Naive B cell (primary cell): ENCODE data around the gene TBL1X. TPM values are rescaled to one million over a fixed set of nuclear protein-coding genes. Genes with fewer than 3 reads are reported as not detected.
"Not testable (repeated sequence)": the region's sequence is repeated elsewhere in the genome, so short reads cannot be mapped to it uniquely, and the experiment has no call there.

Experiments
- ATAC-seq, 2 donors: fragments of 150-1000 bp; cut with Tn5 transposase; 2 replicates each; pipeline ENCODE4 v1.10.0; 2021; ENCODE audit warnings: low read depth in 2 of 2, mild to moderate bottlenecking in 2 of 2, moderate library complexity in 2 of 2
- DNase-seq: peaks from one replicate; pipeline ENCODE4 v3.0.0; 2022
- H3K27ac Mint-ChIP-seq, 6 donors: one replicate each; pipeline ENCODE4 v1.8.0; 2020 to 2022; ENCODE audit warnings: mild to moderate bottlenecking in 6 of 6, mixed read lengths in 6 of 6, moderate library complexity in 5 of 6, inconsistent platforms in 2 of 6
- H3K27me3 Mint-ChIP-seq, 3 donors: one replicate each; pipeline ENCODE4 v1.8.0; 2021 to 2022; ENCODE audit warnings: mixed read lengths in 3 of 3, mild to moderate bottlenecking in 1 of 3
- H3K36me3 Mint-ChIP-seq, 2 donors: one replicate each; pipeline ENCODE4 v1.8.0; 2020 to 2022; ENCODE audit warnings: mixed read lengths in 2 of 2, inconsistent platforms in 1 of 2, mild to moderate bottlenecking in 1 of 2
- H3K4me1 Mint-ChIP-seq, 3 donors: one replicate each; pipeline ENCODE4 v1.8.0; 2020 to 2022; ENCODE audit warnings: mixed read lengths in 3 of 3, inconsistent platforms in 1 of 3, mild to moderate bottlenecking in 1 of 3, moderate library complexity in 1 of 3
- H3K4me3 Mint-ChIP-seq, 8 donors: one replicate each; pipeline ENCODE4 v1.8.0; 2020 to 2022; ENCODE audit warnings: mild to moderate bottlenecking in 8 of 8, mixed read lengths in 8 of 8, moderate library complexity in 8 of 8, inconsistent platforms in 2 of 8
- H3K9me3 Mint-ChIP-seq, 7 donors: one replicate each; pipeline ENCODE4 v1.8.0; 2020 to 2022; ENCODE audit warnings: mixed read lengths in 7 of 7, mild to moderate bottlenecking in 5 of 7, inconsistent platforms in 2 of 7, moderate library complexity in 1 of 7
- polyA plus RNA-seq, 6 donors: library from polyadenylated mRNA; unstranded; fragments of 300-500 nt; fragmentation: Illumina TruSeq; gene quantifications; one replicate each; pipeline ENCODE4 v1.2.3, GENCODE V29; 2021; ENCODE audit warnings: low read depth in 6 of 6

The TBL1X gene
- polyA plus RNA-seq, 6 donors from 2014 or later: 14.0 to 26.8 (median 18.8) TPM

- Mint-ChIP-seq H3K9me3 (peaks cover 0 to 1% (median 0%) of the 10 kb centered on the region in 7 donors), H3K4me3 (peak overlapping the region in 3 of 8 donors; percentile 9 to 33 (median 16)), H3K27me3 (no peaks in the 10 kb centered on the region), H3K4me1 (peaks cover 44 to 77% (median 52%) of the 10 kb centered on the region in 3 donors), H3K27ac (peak overlapping the region in 3 of 6 donors; percentile 9 to 72 (median 35)), H3K36me3 (peaks cover 8 to 11% of the 10 kb centered on the region in 2 donors)
- ATAC-seq (no peak), DNase-seq (no peak)
These were observed 69.8 kb downstream of the TBL1X start for GRCh38 chrX:9534686-9535085.

- Mint-ChIP-seq H3K4me3 (peak overlapping the region in 5 of 8 donors; percentile 4 to 71 (median 32)), H3K9me3 (peaks cover 0 to 2% (median 0%) of the 10 kb centered on the region in 7 donors), H3K4me1 (peaks cover 43 to 75% (median 52%) of the 10 kb centered on the region in 3 donors), H3K27ac (peak overlapping the region in 2 of 6 donors; percentile 9 to 56), H3K27me3 (no peaks in the 10 kb centered on the region), H3K36me3 (peaks cover 8 to 11% of the 10 kb centered on the region in 2 donors)
- no peak for DNase-seq
- ATAC-seq: no peak
These were observed 70.2 kb downstream of the TBL1X start for GRCh38 chrX:9535101-9535500.

GRCh38 chrX:9536156-9536555 lies 71.3 kb downstream of the TBL1X start:
- not testable (repeated sequence) for H3K27me3 Mint-ChIP-seq

GRCh38 chrX:9537781-9538180 lies 72.9 kb downstream of the TBL1X start:
- H3K4me3 Mint-ChIP-seq: no peak overlapping the region
- ATAC-seq (no peak), DNase-seq (no peak)
- peaks cover 8 to 11% of the 10 kb centered on the region in 2 donors for H3K36me3 Mint-ChIP-seq
- peaks cover 39 to 60% (median 42%) of the 10 kb centered on the region in 3 donors for H3K4me1 Mint-ChIP-seq
- no peaks in the 10 kb centered on the region for H3K27me3 Mint-ChIP-seq
- H3K27ac Mint-ChIP-seq: no peak overlapping the region
- peaks cover 0 to 2% (median 0%) of the 10 kb centered on the region in 7 donors for H3K9me3 Mint-ChIP-seq

More at GRCh38 chrX:9536156-9536555, 71.3 kb downstream of the TBL1X start:
- peaks cover 38 to 70% (median 46%) of the 10 kb centered on the region in 3 donors for H3K4me1 Mint-ChIP-seq
- not testable (repeated sequence) for H3K4me3 Mint-ChIP-seq, H3K27ac Mint-ChIP-seq, ATAC-seq, H3K9me3 Mint-ChIP-seq, DNase-seq
- peaks cover 8 to 11% of the 10 kb centered on the region in 2 donors for H3K36me3 Mint-ChIP-seq

GRCh38 chrX:9538544-9539045 lies 73.7 kb downstream of the TBL1X start:
- Mint-ChIP-seq H3K27me3 (no peaks in the 10 kb centered on the region), H3K9me3 (peaks cover 0 to 2% (median 0%) of the 10 kb centered on the region in 7 donors), H3K4me1 (peaks cover 34 to 52% (median 36%) of the 10 kb centered on the region in 3 donors), H3K4me3 (peak overlapping the region in 1 of 8 donors; percentile 27), H3K36me3 (peaks cover 8 to 11% of the 10 kb centered on the region in 2 donors), H3K27ac (no peak overlapping the region)
- DNase-seq (no peak), ATAC-seq (no peak)

- Mint-ChIP-seq H3K4me3 (no peak overlapping the region), H3K4me1 (peaks cover 27 to 44% (median 28%) of the 10 kb centered on the region in 3 donors), H3K9me3 (peaks cover 0 to 2% (median 0%) of the 10 kb centered on the region in 7 donors), H3K36me3 (peaks cover 8 to 11% of the 10 kb centered on the region in 2 donors), H3K27me3 (no peaks in the 10 kb centered on the region), H3K27ac (peak overlapping the region in 2 of 6 donors; percentile 15 to 44)
- ATAC-seq (no peak), DNase-seq (no peak)
These were observed 74.9 kb downstream of the TBL1X start for GRCh38 chrX:9539605-9540387.

- H3K36me3 Mint-ChIP-seq: peaks cover 13 to 14% of the 10 kb centered on the region in 2 donors
- H3K4me3 Mint-ChIP-seq: no peak overlapping the region
- peaks cover 23 to 25% (median 24%) of the 10 kb centered on the region in 3 donors for H3K4me1 Mint-ChIP-seq
- ATAC-seq: no peak
- DNase-seq: no peak
- no peaks in the 10 kb centered on the region for H3K27me3 Mint-ChIP-seq
- H3K9me3 Mint-ChIP-seq: peaks cover 0 to 2% (median 0%) of the 10 kb centered on the region in 7 donors
- no peak overlapping the region for H3K27ac Mint-ChIP-seq
These were observed 77.4 kb downstream of the TBL1X start for GRCh38 chrX:9542106-9542760.

DNA sequence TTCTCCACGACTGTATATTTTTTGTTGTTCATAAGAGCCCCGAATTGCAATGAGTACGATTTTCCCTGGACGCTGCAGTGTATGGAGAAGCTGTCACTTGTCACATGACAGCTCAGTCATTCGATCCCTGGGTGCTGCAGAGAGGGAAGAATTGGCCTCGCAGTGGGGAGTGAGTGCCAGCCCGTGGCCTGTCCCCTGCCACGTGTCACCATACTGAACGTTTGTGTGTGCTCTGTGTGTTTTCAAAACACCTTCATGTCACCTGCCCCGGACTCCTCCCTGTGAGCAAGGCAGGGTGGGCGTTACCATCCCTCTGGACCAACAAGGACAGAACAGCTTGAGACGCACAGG lies 77.9 kb downstream of the TBL1X start:
- no peak for ATAC-seq
- peaks cover 10 to 12% of the 10 kb centered on the region in 2 donors for H3K36me3 Mint-ChIP-seq
- H3K4me1 Mint-ChIP-seq: peaks cover 22 to 26% (median 25%) of the 10 kb centered on the region in 3 donors
- no peaks in the 10 kb centered on the region for H3K27me3 Mint-ChIP-seq
- H3K4me3 Mint-ChIP-seq: no peak overlapping the region
- peak overlapping the region in 1 of 6 donors; percentile 58 for H3K27ac Mint-ChIP-seq
- peaks cover 0 to 3% (median 0%) of the 10 kb centered on the region in 7 donors for H3K9me3 Mint-ChIP-seq
- no peak for DNase-seq

- DNase-seq (no peak), ATAC-seq (no peak)
- Mint-ChIP-seq H3K4me1 (peaks cover 39 to 78% (median 55%) of the 10 kb centered on the region in 3 donors), H3K9me3 (peaks cover 0 to 5% (median 1%) of the 10 kb centered on the region in 7 donors), H3K4me3 (no peak overlapping the region), H3K27ac (no peak overlapping the region), H3K27me3 (no peaks in the 10 kb centered on the region), H3K36me3 (peaks cover 7% of the 10 kb centered on the region in 2 donors)
These were observed 90.5 kb downstream of the TBL1X start for GRCh38 chrX:9555354-9555753.

- DNase-seq (no peak), ATAC-seq (no peak)
- H3K36me3 Mint-ChIP-seq: peaks cover 7 to 15% of the 10 kb centered on the region in 2 donors
- no peak overlapping the region for H3K4me3 Mint-ChIP-seq
- H3K9me3 Mint-ChIP-seq: peaks cover 0 to 5% (median 1%) of the 10 kb centered on the region in 7 donors
- no peaks in the 10 kb centered on the region for H3K27me3 Mint-ChIP-seq
- peaks cover 46 to 74% (median 50%) of the 10 kb centered on the region in 3 donors for H3K4me1 Mint-ChIP-seq
- H3K27ac Mint-ChIP-seq: peak overlapping the region in 2 of 6 donors; percentile 35 to 39
These were observed 92.2 kb downstream of the TBL1X start for GRCh38 chrX:9557091-9557490.

DNA sequence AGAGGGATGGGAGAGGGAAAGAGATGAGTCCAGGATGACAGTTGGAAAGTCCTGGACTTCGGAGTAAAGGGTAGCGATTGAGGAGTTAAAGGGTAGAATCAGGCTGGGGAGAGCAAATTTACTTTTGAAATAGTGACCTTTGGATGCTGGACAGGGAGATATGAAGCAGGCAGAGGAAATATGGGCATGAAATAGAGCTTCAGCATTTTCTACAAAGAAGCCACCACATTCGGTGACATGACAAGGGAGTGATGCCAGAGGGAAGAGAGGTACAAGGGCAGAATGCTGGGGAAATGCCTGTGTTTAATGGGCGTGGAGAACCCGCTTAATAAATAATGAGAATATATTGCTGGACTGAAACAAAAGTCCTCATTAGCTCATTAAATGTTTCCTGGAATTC lies 92.7 kb downstream of the TBL1X start:
- Mint-ChIP-seq H3K27ac (peak overlapping the region in 2 of 6 donors; percentile 13 to 39), H3K9me3 (peaks cover 0 to 5% (median 1%) of the 10 kb centered on the region in 7 donors), H3K4me1 (peaks cover 42 to 70% (median 48%) of the 10 kb centered on the region in 3 donors), H3K36me3 (peaks cover 7 to 15% of the 10 kb centered on the region in 2 donors), H3K27me3 (no peaks in the 10 kb centered on the region), H3K4me3 (no peak overlapping the region)
- DNase-seq: no peak
- no peak for ATAC-seq

DNA sequence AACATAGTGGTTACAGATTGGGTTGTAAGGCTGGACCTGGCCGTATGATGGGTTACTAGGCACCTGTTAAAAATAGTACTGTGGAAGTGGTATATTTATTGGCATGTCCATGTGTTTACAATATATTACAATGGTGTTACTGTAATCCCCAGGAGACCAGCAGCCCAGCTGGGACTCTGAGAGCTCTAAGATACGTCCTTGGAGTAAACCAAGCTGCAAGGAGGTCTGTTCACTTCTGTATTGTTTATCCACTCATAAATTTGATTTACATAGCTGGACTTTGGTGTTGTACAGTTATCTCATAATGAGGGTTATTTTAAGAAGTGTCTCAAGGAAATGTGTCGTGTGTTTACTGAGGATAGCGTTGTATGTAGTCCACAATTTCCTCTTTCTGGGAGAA lies 93.8 kb downstream of the TBL1X start:
- no peak for DNase-seq
- no peaks in the 10 kb centered on the region for H3K27me3 Mint-ChIP-seq
- peaks cover 0 to 15% of the 10 kb centered on the region in 2 donors for H3K36me3 Mint-ChIP-seq

DNA sequence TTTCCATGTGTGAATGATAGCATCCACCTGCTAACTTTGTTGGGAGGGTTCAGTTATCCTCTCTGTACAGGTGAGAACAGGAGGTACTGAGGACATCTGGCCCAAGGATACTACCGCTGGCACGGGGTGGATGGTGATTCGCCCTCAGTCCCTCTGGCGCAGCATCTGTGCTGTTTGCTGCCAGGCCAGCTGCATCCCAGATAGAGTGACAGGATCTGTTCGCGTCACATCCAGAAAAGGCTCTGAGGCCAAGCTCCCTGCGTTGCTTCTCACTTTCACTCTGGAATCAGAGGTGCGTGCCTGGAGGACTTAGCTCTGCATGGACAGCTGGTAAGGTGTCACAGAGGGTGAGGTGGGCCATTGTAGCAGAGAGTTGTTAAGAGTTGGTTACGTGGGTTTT lies 95.4 kb downstream of the TBL1X start:
- ATAC-seq (no peak), DNase-seq (no peak)
- H3K27me3 Mint-ChIP-seq: no peaks in the 10 kb centered on the region
- H3K36me3 Mint-ChIP-seq: peaks cover 0 to 8% of the 10 kb centered on the region in 2 donors
- peaks cover 0 to 5% (median 0%) of the 10 kb centered on the region in 7 donors for H3K9me3 Mint-ChIP-seq
- H3K4me1 Mint-ChIP-seq: peaks cover 30 to 55% (median 33%) of the 10 kb centered on the region in 3 donors
- H3K4me3 Mint-ChIP-seq: peak overlapping the region in 1 of 8 donors; percentile 31
- H3K27ac Mint-ChIP-seq: peak overlapping the region in 1 of 6 donors; percentile 44

More for the DNA sequence above, 93.8 kb downstream of the TBL1X start:
- Mint-ChIP-seq H3K9me3 (peaks cover 0 to 4% (median 0%) of the 10 kb centered on the region in 7 donors), H3K27ac (no peak overlapping the region), H3K4me3 (no peak overlapping the region), H3K4me1 (peaks cover 34 to 61% (median 40%) of the 10 kb centered on the region in 3 donors)
- ATAC-seq: no peak
